ENCODE results near the gene SMLR1. TPM values are rescaled to one million over a fixed set of nuclear protein-coding genes. Genes with fewer than 3 reads are reported as not detected.

Gene SMLR1
- total and polyA plus RNA-seq, 10 of the 15 experiments (the other 5 are each of a cell fraction or from before 2014, with no cell fraction given) = 0.10 TPM; not detected in 9

DNA sequence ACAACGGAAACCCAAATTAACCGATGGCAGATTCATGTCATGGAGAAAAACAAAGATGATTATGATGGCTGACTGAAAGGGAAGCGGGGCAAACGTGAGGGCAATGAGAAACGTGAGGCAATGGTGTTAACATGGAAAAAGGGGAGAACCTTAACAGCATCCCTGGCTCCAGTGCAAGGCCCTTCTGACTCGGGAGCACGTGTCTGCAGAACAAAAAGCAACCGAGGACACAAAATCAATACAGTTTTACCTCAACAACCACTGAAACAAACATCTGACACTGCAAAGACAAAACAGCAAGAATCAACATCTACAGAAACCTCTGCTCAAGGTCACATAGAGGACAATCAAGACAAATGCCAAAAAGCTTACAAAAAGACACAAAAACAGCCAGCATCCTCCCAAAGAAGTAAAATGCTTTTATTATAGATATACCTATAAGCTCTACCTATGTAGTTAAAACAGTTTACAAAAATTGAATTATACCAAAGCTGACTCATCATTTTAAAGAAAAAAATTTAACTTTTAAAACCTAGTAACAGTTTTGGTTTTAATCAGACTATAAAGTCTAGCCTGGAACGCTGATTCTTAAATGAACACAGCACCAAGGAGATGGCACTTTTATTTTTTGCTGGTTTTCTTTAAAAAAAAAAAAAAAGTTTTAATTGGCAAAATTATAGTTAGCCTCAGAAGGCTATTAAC is 43.1 kb downstream of the SMLR1 start:
- ChIA-PET RAD21 (ENCODE audit: unreplicated experiment) (interaction anchor here (1.9 kb wide), 1 partner anchor 548 kb away, joined by 9 read pairs; no protein-coding TSS in a partner anchor), SMC1A (ENCODE audit: uncharacterized antibody, unreplicated experiment) (interaction anchor here (0.9 to 2.5 kb wide), 7 partner anchors 8 to 796 kb away, joined by 3 to 12 read pairs (median 6); no protein-coding TSS in a partner anchor), CTCF (interaction anchor here (0.9 to 4.3 kb wide), 11 partner anchors 8 to 823 kb away, joined by 3 to 35 read pairs (median 7); no protein-coding TSS in a partner anchor), POLR2A (interaction anchor here (0.6 kb wide), 1 partner anchor 201 kb away, joined by 4 read pairs; no protein-coding TSS in a partner anchor)
- in situ Hi-C loops (cut with MboI) = no loop called here
- Histone ChIP-seq H3K4me1 (ENCODE audit: control insufficient read depth, insufficient read depth, low read length) (no peaks in the 10 kb centered on the region), H3K4me3 (no peak overlapping the region), H3K36me3 (ENCODE audit: control insufficient read depth in 2 of 2, insufficient read depth in 2 of 2, low read length in 1 of 2) (no peaks in the 10 kb centered on the region; a peak in 1 of 4 replicates), H3K4me2 (ENCODE audit: control insufficient read depth, insufficient read depth) (no peak overlapping the region), H3K79me2 (ENCODE audit: control insufficient read depth, insufficient read depth, low read length) (no peaks in the 10 kb centered on the region), H3K27me3 (replicated peaks in 1 of 2; ENCODE audit: control insufficient read depth in 2 of 2, insufficient read depth in 2 of 2, low read length in 1 of 2) (no peaks in the 10 kb centered on the region), H3K9ac (ENCODE audit: control insufficient read depth, insufficient read depth, low read length) (no peak overlapping the region), H4K20me1 (ENCODE audit: control insufficient read depth, insufficient read depth) (no peaks in the 10 kb centered on the region), H2AFZ (ENCODE audit: control insufficient read depth, low read depth, low read length) (no peak overlapping the region), H3K27ac (ENCODE audit: control insufficient read depth, insufficient read depth) (no peak overlapping the region), H3K9me3 (replicated peaks; ENCODE audit: control insufficient read depth, insufficient read depth, low read length) (no peaks in the 10 kb centered on the region)
- intact Hi-C loops (cut with micrococcal nuclease; ENCODE audit: unreplicated experiment) = no loop called here
- DNase-seq (ENCODE audit: low read depth, low spot score) = no peak
- BruUV-seq (replicated peaks) = no TSS peak
- no peak for FAIRE-seq
- no peak for ATAC-seq
- WGBS (ENCODE audit: insufficient coverage, insufficient replicate concordance, low lambda C conversion rate, missing lambda C conversion rate) = 77% methylated on average over 9 of the region's 9 CpGs
- TF ChIP-seq, protein P1, sequence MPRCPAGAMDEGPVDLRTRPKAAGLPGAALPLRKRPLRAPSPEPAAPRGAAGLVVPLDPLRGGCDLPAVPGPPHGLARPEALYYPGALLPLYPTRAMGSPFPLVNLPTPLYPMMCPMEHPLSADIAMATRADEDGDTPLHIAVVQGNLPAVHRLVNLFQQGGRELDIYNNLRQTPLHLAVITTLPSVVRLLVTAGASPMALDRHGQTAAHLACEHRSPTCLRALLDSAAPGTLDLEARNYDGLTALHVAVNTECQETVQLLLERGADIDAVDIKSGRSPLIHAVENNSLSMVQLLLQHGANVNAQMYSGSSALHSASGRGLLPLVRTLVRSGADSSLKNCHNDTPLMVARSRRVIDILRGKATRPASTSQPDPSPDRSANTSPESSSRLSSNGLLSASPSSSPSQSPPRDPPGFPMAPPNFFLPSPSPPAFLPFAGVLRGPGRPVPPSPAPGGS (IDR thresholded peaks at IDR 0.05; ENCODE audit: borderline replicate concordance, insufficient read depth, low read depth, low read length, poor library complexity, severe bottlenecking) = no peak
- no peak for TF ChIP-seq BCL11A (IDR thresholded peaks at IDR 0.05; ENCODE audit: low read depth, low read length)
- no peak for TF ChIP-seq EP300 (IDR thresholded peaks at IDR 0.05; ENCODE audit: borderline replicate concordance in 1 of 2, control insufficient read depth in 1 of 2, low read depth in 2 of 2, low read length in 2 of 2)
- TF ChIP-seq, protein P2, sequence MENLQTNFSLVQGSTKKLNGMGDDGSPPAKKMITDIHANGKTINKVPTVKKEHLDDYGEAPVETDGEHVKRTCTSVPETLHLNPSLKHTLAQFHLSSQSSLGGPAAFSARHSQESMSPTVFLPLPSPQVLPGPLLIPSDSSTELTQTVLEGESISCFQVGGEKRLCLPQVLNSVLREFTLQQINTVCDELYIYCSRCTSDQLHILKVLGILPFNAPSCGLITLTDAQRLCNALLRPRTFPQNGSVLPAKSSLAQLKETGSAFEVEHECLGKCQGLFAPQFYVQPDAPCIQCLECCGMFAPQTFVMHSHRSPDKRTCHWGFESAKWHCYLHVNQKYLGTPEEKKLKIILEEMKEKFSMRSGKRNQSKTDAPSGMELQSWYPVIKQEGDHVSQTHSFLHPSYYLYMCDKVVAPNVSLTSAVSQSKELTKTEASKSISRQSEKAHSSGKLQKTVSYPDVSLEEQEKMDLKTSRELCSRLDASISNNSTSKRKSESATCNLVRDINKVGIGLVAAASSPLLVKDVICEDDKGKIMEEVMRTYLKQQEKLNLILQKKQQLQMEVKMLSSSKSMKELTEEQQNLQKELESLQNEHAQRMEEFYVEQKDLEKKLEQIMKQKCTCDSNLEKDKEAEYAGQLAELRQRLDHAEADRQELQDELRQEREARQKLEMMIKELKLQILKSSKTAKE (IDR thresholded peaks at IDR 0.05; ENCODE audit: low read depth, poor library complexity, severe bottlenecking) = no peak
- TF ChIP-seq POLR2A (IDR thresholded peaks at IDR 0.05; ENCODE audit: low read depth, low read length) = no peak
- TF ChIP-seq GATAD2B (conservative IDR thresholded peaks at IDR 0.05; ENCODE audit: low read depth) = no peak
- TF ChIP-seq ZSCAN29 (IDR thresholded peaks at IDR 0.05) = no peak
- TF ChIP-seq, protein P3, sequence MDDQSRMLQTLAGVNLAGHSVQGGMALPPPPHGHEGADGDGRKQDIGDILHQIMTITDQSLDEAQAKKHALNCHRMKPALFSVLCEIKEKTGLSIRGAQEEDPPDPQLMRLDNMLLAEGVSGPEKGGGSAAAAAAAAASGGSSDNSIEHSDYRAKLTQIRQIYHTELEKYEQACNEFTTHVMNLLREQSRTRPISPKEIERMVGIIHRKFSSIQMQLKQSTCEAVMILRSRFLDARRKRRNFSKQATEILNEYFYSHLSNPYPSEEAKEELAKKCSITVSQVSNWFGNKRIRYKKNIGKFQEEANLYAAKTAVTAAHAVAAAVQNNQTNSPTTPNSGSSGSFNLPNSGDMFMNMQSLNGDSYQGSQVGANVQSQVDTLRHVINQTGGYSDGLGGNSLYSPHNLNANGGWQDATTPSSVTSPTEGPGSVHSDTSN (IDR thresholded peaks at IDR 0.05; ENCODE audit: insufficient replicate concordance, low read depth, low read length) = no peak
- TF ChIP-seq JUND (IDR thresholded peaks at IDR 0.05; ENCODE audit: low read depth, low read length) = no peak
- TF ChIP-seq, protein P4, sequence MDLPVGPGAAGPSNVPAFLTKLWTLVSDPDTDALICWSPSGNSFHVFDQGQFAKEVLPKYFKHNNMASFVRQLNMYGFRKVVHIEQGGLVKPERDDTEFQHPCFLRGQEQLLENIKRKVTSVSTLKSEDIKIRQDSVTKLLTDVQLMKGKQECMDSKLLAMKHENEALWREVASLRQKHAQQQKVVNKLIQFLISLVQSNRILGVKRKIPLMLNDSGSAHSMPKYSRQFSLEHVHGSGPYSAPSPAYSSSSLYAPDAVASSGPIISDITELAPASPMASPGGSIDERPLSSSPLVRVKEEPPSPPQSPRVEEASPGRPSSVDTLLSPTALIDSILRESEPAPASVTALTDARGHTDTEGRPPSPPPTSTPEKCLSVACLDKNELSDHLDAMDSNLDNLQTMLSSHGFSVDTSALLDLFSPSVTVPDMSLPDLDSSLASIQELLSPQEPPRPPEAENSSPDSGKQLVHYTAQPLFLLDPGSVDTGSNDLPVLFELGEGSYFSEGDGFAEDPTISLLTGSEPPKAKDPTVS (IDR thresholded peaks at IDR 0.05; ENCODE audit: low read depth, low read length) = no peak
- TF ChIP-seq, protein P5, sequence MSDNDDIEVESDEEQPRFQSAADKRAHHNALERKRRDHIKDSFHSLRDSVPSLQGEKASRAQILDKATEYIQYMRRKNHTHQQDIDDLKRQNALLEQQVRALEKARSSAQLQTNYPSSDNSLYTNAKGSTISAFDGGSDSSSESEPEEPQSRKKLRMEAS (IDR thresholded peaks at IDR 0.05; ENCODE audit: low read depth, low read length) = no peak
- TF ChIP-seq, protein P6, sequence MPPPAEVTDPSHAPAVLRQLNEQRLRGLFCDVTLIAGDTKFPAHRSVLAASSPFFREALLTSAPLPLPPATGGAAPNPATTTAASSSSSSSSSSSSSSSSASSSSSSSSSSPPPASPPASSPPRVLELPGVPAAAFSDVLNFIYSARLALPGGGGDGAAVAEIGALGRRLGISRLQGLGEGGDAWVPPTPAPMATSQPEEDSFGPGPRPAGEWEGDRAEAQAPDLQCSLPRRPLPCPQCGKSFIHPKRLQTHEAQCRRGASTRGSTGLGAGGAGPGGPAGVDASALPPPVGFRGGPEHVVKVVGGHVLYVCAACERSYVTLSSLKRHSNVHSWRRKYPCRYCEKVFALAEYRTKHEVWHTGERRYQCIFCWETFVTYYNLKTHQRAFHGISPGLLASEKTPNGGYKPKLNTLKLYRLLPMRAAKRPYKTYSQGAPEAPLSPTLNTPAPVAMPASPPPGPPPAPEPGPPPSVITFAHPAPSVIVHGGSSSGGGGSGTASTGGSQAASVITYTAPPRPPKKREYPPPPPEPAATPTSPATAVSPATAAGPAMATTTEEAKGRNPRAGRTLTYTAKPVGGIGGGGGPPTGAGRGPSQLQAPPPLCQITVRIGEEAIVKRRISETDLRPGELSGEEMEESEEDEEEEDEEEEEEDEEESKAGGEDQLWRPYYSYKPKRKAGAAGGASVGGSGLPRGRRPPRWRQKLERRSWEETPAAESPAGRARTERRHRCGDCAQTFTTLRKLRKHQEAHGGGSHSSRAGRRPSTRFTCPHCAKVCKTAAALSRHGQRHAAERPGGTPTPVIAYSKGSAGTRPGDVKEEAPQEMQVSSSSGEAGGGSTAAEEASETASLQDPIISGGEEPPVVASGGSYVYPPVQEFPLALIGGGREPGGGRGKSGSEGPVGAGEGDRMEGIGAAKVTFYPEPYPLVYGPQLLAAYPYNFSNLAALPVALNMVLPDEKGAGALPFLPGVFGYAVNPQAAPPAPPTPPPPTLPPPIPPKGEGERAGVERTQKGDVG (CRISPR knock-in tag; IDR thresholded peaks at IDR 0.05) = no peak

All from GM12878 (cell line).